ENCODE data around the gene ZYG11B. TPM values are rescaled to one million over a fixed set of nuclear protein-coding genes. Genes with fewer than 3 reads are reported as not detected.

Gene ZYG11B
- total and polyA plus RNA-seq, 9 of the 15 experiments (the other 6 are each of a cell fraction or from before 2014, with no cell fraction given), result 4.9 to 22.2 (median 12.2) TPM

DNA sequence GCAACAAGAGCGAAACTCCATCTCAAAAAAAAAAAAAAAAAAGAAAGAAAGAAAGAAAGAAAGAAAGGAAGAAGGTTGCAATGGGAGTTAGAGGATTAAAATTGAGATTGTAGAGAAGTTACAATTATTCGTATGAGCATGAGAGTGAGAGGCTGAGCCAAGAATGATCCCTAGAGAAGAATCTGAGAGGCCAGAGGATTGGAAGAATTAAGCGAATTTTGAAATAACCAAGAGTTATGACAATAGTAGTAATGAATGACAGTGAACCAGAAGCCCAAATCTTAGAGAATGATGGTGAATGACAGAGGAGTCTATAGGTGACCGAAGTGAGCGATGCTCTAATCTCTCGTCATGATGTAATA lies 369 bp upstream of the ZYG11B start (continued):
- no peak for TF ChIP-seq ILK (tag; IDR thresholded peaks at IDR 0.05; ENCODE audit: borderline replicate concordance, low read depth)
- TF ChIP-seq, protein P1, sequence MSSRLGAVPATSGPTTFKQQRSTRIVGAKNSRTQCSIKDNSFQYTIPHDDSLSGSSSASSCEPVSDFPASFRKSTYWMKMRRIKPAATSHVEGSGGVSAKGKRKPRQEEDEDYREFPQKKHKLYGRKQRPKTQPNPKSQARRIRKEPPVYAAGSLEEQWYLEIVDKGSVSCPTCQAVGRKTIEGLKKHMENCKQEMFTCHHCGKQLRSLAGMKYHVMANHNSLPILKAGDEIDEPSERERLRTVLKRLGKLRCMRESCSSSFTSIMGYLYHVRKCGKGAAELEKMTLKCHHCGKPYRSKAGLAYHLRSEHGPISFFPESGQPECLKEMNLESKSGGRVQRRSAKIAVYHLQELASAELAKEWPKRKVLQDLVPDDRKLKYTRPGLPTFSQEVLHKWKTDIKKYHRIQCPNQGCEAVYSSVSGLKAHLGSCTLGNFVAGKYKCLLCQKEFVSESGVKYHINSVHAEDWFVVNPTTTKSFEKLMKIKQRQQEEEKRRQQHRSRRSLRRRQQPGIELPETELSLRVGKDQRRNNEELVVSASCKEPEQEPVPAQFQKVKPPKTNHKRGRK (tag; IDR thresholded peaks at IDR 0.05), result peak; percentile 3; the same call in 1 of the 2 replicates
- no peak for TF ChIP-seq SRF (CRISPR knock-in tag; IDR thresholded peaks at IDR 0.05)
- TF ChIP-seq SOX6 (IDR thresholded peaks at IDR 0.05), result no peak
- no peak for TF ChIP-seq ZNF699 (CRISPR knock-in tag; IDR thresholded peaks at IDR 0.05; ENCODE audit: insufficient replicate concordance)
- 0 out of 2 replicates have a peak, but pooled peaks have one; percentile 24 for TF ChIP-seq HDAC2 (IDR thresholded peaks at IDR 0.05)
- no peak for TF ChIP-seq KDM2B (CRISPR knock-in tag; IDR thresholded peaks at IDR 0.05)
- TF ChIP-seq NR3C1 (CRISPR knock-in tag; IDR thresholded peaks at IDR 0.05), result no peak
- TF ChIP-seq CCNT2 (IDR thresholded peaks at IDR 0.05; ENCODE audit: borderline replicate concordance, extremely low read depth, insufficient read length, low read depth, low read length), result no peak
- TF ChIP-seq MIER1 (IDR thresholded peaks at IDR 0.05; ENCODE audit: low read depth), result peak; percentile 67; the same call in 1 of the 2 replicates
- TF ChIP-seq ZNF217 (CRISPR knock-in tag; IDR thresholded peaks at IDR 0.05), result no peak
- no peak for TF ChIP-seq EZH2 (IDR thresholded peaks at IDR 0.05; ENCODE audit: borderline replicate concordance, low read depth, low read length)
- TF ChIP-seq MEF2D (tag; conservative IDR thresholded peaks at IDR 0.05; ENCODE audit: low read depth), result no peak
- TF ChIP-seq, protein P2, sequence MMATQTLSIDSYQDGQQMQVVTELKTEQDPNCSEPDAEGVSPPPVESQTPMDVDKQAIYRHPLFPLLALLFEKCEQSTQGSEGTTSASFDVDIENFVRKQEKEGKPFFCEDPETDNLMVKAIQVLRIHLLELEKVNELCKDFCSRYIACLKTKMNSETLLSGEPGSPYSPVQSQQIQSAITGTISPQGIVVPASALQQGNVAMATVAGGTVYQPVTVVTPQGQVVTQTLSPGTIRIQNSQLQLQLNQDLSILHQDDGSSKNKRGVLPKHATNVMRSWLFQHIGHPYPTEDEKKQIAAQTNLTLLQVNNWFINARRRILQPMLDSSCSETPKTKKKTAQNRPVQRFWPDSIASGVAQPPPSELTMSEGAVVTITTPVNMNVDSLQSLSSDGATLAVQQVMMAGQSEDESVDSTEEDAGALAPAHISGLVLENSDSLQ (IDR thresholded peaks at IDR 0.05), result peak; percentile 58
- TF ChIP-seq PCBP2 (IDR thresholded peaks at IDR 0.05; ENCODE audit: low read depth, low read length, poor library complexity, severe bottlenecking), result no peak
- TF ChIP-seq JUN (IDR thresholded peaks at IDR 0.05; ENCODE audit: borderline replicate concordance, low read depth, low read length), result no peak
- TF ChIP-seq JUN (CRISPR knock-in tag; IDR thresholded peaks at IDR 0.05; ENCODE audit: borderline replicate concordance), result no peak
- TF ChIP-seq NR1H2 (CRISPR knock-in tag; IDR thresholded peaks at IDR 0.05), result no peak
- TF ChIP-seq, protein P3, sequence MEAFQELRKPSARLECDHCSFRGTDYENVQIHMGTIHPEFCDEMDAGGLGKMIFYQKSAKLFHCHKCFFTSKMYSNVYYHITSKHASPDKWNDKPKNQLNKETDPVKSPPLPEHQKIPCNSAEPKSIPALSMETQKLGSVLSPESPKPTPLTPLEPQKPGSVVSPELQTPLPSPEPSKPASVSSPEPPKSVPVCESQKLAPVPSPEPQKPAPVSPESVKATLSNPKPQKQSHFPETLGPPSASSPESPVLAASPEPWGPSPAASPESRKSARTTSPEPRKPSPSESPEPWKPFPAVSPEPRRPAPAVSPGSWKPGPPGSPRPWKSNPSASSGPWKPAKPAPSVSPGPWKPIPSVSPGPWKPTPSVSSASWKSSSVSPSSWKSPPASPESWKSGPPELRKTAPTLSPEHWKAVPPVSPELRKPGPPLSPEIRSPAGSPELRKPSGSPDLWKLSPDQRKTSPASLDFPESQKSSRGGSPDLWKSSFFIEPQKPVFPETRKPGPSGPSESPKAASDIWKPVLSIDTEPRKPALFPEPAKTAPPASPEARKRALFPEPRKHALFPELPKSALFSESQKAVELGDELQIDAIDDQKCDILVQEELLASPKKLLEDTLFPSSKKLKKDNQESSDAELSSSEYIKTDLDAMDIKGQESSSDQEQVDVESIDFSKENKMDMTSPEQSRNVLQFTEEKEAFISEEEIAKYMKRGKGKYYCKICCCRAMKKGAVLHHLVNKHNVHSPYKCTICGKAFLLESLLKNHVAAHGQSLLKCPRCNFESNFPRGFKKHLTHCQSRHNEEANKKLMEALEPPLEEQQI (IDR thresholded peaks at IDR 0.05), result no peak
- TF ChIP-seq FIP1L1 (IDR thresholded peaks at IDR 0.05; ENCODE audit: low read depth, low read length, poor library complexity, severe bottlenecking), result no peak
- no peak for TF ChIP-seq ZNF197 (CRISPR knock-in tag; IDR thresholded peaks at IDR 0.05; ENCODE audit: low read depth)
- TF ChIP-seq ZNF830 (CRISPR knock-in tag; IDR thresholded peaks at IDR 0.05), result no peak
- TF ChIP-seq, protein P4, sequence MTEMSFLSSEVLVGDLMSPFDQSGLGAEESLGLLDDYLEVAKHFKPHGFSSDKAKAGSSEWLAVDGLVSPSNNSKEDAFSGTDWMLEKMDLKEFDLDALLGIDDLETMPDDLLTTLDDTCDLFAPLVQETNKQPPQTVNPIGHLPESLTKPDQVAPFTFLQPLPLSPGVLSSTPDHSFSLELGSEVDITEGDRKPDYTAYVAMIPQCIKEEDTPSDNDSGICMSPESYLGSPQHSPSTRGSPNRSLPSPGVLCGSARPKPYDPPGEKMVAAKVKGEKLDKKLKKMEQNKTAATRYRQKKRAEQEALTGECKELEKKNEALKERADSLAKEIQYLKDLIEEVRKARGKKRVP (CRISPR knock-in tag; IDR thresholded peaks at IDR 0.05), result no peak
- no peak for TF ChIP-seq NONO (IDR thresholded peaks at IDR 0.05; ENCODE audit: low read depth in 2 of 2, low read length in 1 of 2)

All from K562 (cell line).